ENCODE results near the gene HSBP1L1. TPM values are rescaled to one million over a fixed set of nuclear protein-coding genes. Genes with fewer than 3 reads are reported as not detected.
A peak's percentile ranks its signal among the peaks of the same experiment; 100 is the strongest.

The HSBP1L1 gene
- total and polyA plus RNA-seq, 9 donors: 7.6 to 26.2 (median 12.3) TPM

GRCh38 chr18:79962311-79962710 lies 2.1 kb upstream of the HSBP1L1 start:
- 56 to 77% (median 75%) methylated on average over 10 of the region's 10 CpGs for WGBS, 3 donors
- H3K4me3 ChIP-seq: no peak overlapping the region
- H3K27ac ChIP-seq: no peak overlapping the region
- intact Hi-C loops (cut with DNase I): no loop called here
- no peaks in the 10 kb centered on the region for H3K9me3 ChIP-seq
- no peaks in the 10 kb centered on the region for H3K36me3 ChIP-seq
- H3K27me3 ChIP-seq: no peaks in the 10 kb centered on the region
- H3K4me1 ChIP-seq (ENCODE audit: insufficient read depth): peaks cover 4% of the 10 kb centered on the region
- no peak for TF ChIP-seq EP300 (IDR thresholded peaks at IDR 0.05)
- no peak for TF ChIP-seq POLR2A (IDR thresholded peaks at IDR 0.05)
- no peak for TF ChIP-seq CTCF (IDR thresholded peaks at IDR 0.05)
- DNase-seq: peak in 2 of 5 donors; percentile 10 to 24

DNA sequence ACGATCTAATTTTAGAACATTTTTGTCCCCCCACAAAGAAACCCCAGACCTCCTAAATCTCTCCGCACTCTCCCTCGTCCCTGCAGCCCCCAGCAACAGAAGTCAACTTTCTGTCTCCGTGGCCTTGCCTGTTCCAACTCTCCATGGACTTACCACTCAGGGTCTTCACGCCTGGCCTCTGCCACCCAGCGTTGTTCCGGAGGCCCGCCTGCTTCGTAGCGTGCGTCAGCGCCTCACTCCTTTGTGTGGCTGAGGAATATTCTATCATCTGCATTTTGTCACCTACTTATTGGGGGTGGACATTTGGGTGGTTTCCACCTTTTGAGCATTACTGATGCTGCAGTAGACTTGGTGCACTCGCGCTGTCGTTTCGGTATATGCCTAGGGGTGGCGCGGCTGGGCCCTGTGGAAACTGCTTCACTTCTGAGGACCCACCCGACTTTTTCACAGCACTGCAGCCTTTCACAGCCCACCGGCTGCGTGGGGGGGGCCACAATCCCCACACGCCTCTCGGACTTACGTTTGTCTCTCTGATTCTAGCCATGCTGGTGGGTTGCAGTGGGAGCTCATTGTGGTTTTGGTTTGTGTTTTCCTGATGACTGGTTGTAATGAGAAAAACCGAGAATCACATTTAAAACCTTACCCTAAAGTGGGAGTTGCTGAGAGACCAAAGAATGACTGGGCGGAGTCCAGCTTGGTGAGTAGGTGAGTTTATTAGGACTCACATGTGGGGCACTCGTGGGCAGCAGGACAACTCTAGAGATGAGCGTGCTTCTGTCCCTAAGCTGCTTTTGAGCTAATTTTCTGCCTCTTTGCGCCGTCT lies 1.4 kb upstream of the HSBP1L1 start:
- H3K27ac ChIP-seq: no peak overlapping the region
- no peaks in the 10 kb centered on the region for H3K36me3 ChIP-seq
- no peaks in the 10 kb centered on the region for H3K27me3 ChIP-seq
- TF ChIP-seq POLR2A (IDR thresholded peaks at IDR 0.05): no peak
- no peak for TF ChIP-seq CTCF (IDR thresholded peaks at IDR 0.05)
- no peak for TF ChIP-seq EP300 (IDR thresholded peaks at IDR 0.05)
- peak in 2 of 5 donors; percentile 10 to 29 for DNase-seq
- intact Hi-C loops (cut with DNase I): no loop called here
- H3K4me1 ChIP-seq (ENCODE audit: insufficient read depth): peaks cover 4% of the 10 kb centered on the region
- H3K4me3 ChIP-seq: no peak overlapping the region
- WGBS, 3 donors: 88 to 90% (median 88%) methylated on average over 30 of the region's 30 CpGs
- no peaks in the 10 kb centered on the region for H3K9me3 ChIP-seq

- H3K27me3 ChIP-seq: no peaks in the 10 kb centered on the region
- intact Hi-C loops (cut with DNase I): no loop called here
- H3K27ac ChIP-seq: peak overlapping the region in 1 of 2 donors; percentile 83
- H3K4me1 ChIP-seq (ENCODE audit: insufficient read depth): peaks cover 4% of the 10 kb centered on the region
- H3K36me3 ChIP-seq: no peaks in the 10 kb centered on the region
- H3K9me3 ChIP-seq: no peaks in the 10 kb centered on the region
- TF ChIP-seq POLR2A (IDR thresholded peaks at IDR 0.05) (no peak), EP300 (IDR thresholded peaks at IDR 0.05) (no peak), CTCF (IDR thresholded peaks at IDR 0.05) (no peak)
- peak in 1 of 5 donors; percentile 38 for DNase-seq
- peak overlapping the region; percentile 77 for H3K4me3 ChIP-seq
- 83 to 89% (median 85%) methylated on average over 30 of the region's 30 CpGs for WGBS, 3 donors
These were observed 649 bp upstream of the HSBP1L1 start for GRCh38 chr18:79963658-79964329.

GRCh38 chr18:79965119-79965902 lies 868 bp downstream of the HSBP1L1 start:
- no peaks in the 10 kb centered on the region for H3K9me3 ChIP-seq
- no peaks in the 10 kb centered on the region for H3K27me3 ChIP-seq
- H3K4me3 ChIP-seq: peak overlapping the region; percentile 77
- intact Hi-C loops (cut with DNase I): no loop called here
- TF ChIP-seq CTCF (IDR thresholded peaks at IDR 0.05): no peak
- no peak for TF ChIP-seq EP300 (IDR thresholded peaks at IDR 0.05)
- TF ChIP-seq POLR2A (IDR thresholded peaks at IDR 0.05): no peak
- DNase-seq: peak; percentile 46 to 69 (median 61)
- H3K36me3 ChIP-seq: no peaks in the 10 kb centered on the region
- H3K4me1 ChIP-seq (ENCODE audit: insufficient read depth): peaks cover 4% of the 10 kb centered on the region
- peak overlapping the region; percentile 82 to 83 for H3K27ac ChIP-seq
- 8 to 10% (median 8%) methylated on average over 24 of the region's 24 CpGs for WGBS, 3 donors
